GM19023 (cell line): ENCODE results near the gene RAD50.
"Not testable (repeated sequence)": the region's sequence is repeated elsewhere in the genome, so short reads cannot be mapped to it uniquely, and the experiment has no call there.

Experiments
- ATAC-seq: cut with Tn5 transposase; IDR thresholded peaks from one replicate; pipeline ENCODE4 v1.9.1; 2021; ENCODE audit warnings: mild to moderate bottlenecking, moderate library complexity; ENCODE audit not compliant: unreplicated experiment

RAD50 gene

GRCh38 chr5:132556763-132557477 is at the start of gene RAD50:
Gene RAD50, plus strand, starts transcription at chr5:132556977. Its CDS starts 348 bp downstream, at chr5:132557325.
- peak; percentile 93 for ATAC-seq

DNA sequence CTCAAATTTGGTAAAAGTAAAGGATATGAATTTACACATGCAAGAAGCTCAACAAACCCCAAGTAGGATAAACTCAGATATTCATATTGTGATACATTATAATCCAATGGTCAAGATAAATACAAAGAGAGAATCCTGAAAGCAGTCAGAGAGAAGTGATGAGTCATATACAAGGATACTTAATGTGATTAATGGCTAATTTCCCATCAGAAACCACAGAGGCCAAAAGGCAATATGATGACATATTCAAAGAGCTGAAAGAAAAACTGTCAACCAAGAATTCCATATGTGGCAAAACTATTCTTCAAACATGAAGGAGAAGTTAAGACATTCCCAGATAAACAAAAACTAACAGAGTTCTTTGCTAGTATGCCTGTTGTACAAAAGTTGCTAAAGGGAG is 46.7 kb upstream of the RAD50 start:
- no peak for ATAC-seq

- ATAC-seq: not testable (repeated sequence)
These were observed 43.0 kb upstream of the RAD50 start for GRCh38 chr5:132513618-132514336.

DNA sequence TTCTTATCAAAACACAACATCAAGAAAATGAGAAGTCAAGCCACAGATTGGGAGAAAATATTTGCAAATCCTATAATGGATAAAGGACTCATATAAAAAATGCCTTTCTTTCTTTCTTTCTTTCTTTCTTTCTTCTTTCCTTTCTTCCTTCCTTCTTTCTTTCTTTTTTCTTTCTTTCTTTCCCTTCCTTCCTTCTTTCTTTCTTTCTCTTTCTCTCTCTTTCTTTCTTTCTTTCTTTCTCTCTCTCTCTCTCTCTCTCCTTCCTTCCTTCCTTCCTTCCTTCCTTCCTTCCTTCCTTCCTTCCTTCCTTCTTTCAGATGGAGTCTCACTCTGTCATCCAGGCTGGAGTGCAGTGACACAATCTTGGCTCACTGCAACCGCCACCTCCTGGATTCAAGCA is 34.7 kb upstream of the RAD50 start:
- not testable (repeated sequence) for ATAC-seq

DNA sequence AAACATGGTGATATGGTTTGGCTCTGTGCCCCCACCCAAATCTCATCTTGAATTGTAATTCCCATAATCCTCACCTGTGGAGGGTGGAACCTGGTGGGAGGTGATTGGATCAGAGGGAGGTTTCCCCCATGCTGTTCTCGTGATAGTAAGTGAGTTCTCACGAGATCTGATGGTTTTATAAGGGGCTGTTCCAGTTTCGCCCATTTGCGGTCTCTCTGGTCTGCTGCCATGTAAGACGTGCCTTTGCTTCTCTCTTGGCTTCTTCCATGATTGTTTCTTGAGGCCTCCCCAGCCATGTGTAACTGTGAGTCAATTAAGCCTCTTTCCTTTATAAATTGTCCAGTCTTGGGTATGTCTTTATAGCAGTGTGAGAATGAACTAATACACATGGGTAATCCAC is 31.9 kb upstream of the RAD50 start:
- ATAC-seq: not testable (repeated sequence)

GRCh38 chr5:132525299-132525724 is 31.5 kb upstream of the RAD50 start:
- ATAC-seq: peak; percentile 67

DNA sequence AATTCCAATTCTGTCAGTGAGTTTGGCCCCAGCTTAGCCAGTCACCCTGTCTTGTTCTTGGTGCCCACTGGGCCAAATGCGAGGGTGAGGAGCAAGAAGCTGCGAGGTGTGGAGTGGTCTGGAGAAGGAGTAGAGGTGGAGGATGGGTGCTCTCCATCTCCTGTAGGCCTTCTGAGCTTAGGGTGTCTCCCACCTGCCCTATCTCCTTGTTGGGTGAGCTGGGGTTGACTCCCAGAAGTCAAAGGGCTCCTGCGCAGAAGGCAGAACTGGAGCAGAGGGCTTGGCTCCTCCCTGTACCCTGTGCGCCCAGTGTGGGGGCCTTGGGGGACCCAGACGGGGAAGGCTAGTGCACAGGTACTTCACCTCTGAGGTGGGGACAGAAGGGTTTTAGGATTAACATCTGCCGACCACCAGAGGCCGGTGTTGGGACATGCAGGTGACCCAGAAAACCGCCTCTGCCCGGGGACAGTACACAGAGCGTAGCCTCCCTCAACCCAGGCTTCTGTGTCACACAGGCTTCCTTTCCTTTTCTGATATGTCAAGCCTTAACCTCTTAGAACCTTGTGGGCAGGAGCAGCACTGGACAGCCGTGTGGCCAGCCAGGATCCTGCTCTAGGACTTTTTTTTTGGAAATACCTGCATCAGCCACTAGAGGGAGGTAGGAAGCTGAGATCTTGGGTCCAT is 30.3 kb upstream of the RAD50 start:
- no peak for ATAC-seq

DNA sequence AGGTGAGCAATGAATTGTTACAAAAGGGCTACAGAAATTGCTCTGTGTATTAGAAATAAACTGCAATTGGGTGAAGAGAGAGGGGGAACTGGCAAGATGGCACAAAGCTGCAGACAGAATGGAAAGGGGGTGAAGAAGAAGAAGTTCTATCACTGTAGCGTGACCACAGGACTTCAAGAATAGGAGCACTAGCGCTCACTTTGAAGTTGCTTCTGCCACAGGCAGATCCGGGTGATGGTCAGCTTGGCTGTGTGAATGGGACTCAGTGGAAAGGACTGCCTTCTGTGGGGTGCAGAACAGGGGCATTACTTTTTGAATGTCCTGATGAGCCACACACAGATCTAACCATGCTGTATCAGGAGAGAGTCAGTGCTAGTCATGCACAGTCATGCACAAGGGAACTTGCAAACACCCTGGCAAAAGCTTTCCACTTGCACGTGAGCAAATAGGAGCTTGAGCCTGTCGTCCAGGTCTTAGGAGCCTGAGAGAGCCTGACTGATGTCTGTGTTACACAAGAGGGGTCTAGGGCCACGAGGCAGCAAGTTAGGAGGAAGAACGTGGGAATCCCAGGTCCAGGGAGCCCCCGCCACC is 29.7 kb upstream of the RAD50 start:
- no peak for ATAC-seq

GRCh38 chr5:132528021-132528420 is 28.8 kb upstream of the RAD50 start:
- ATAC-seq: no peak

DNA sequence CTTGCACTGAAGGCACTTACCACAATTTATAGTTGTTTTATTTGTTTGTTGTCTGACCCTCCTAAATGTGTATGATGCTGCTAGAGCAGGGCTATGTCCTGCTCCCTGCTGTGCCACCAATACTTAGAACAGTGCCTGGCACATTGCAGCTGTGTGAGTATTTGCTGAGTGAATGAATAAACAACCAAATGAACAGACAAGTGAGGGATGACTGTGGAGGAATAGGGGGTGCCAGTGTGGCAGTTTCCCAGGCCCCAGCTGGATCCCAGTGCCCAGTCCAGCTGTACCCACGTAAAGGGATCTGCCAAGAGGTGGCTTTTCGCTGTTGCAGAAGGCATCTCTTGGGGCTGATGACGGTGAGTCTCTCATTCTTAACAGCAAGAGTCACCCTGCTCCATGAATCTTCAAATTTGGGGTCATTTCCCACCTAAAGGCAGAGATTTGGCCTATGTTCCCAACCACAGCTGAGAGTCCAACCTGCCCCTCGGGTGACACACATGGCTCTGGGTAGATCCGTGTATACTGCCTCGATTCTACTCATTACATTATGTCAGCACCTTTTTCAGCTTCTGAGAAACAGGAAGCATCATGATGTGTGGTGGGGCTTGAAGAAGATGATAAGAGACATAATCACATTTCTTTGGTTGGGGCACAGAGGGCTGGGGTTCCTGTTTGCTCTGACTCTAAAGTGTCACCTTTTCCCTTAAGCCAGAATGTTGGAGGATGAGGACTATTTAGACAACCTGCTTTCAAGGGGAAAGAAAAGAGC is 27.7 kb upstream of the RAD50 start:
- no peak for ATAC-seq

GRCh38 chr5:132530946-132531345 is 25.8 kb upstream of the RAD50 start:
- no peak for ATAC-seq

DNA sequence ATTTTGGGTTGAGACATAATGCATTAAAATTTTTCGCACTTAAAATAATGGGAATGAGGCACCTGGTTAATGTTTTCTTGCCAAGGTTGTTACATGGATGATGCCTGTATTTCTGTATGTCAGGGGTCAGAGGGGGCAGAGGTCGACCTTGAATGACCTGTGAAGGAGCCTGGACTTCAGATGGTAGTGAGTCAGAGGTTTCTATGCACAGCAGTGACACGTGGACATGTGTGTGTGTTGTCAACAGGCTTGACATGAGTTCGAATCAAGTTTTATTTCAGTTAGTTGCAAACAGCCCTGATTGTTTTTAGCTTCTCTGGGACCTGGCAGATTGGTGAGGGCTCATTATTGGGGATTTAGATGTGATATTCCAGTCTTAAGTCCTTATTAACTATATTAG is 17.1 kb upstream of the RAD50 start:
- no peak for ATAC-seq

DNA sequence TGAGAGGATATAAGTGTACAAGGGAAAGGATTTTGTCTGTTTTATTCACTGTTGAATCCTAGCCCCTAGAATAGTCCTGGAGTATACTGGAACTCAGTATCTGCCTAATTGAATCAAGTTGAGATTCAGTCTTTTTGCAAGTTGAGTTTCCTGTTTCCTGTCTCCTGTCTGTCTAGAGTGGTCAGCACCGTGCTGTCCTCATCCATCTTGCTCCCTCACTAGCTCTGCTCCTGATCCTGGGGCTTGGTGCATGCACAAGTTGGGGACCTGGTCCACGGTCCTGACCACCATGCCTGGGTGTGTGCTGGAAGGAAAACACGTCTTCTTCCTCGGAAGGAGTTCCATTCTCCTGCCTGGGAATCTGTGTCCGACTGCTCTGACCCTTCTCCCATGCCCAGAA is 16.6 kb upstream of the RAD50 start:
- ATAC-seq: no peak

GRCh38 chr5:132540764-132541163 is 16.0 kb upstream of the RAD50 start:
- ATAC-seq: no peak

- ATAC-seq: no peak
These were observed 13.1 kb upstream of the RAD50 start, which contains the start of gene IL5 for GRCh38 chr5:132543472-132544201. Gene IL5, minus strand, starts transcription at chr5:132543522. Its CDS starts 44 bp downstream, at chr5:132543478.

DNA sequence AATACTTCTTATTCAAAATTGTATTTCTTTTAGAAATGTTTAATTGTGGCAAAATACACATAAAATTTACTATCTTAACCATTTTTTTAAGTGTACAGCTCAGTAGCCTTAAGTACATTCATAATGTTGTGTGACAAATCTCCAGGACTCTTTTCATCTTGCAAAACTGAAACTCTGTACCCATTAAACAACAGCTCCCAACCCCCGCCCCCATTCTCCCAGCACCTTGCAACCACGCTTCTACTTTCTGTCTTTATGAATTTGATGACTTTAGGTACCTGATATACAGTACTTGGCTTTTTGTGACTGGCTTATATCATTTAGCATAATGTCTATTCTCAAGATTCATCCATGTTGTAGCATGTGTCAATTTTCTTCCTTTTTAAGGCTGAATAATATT is 10.7 kb upstream of the RAD50 start:
- ATAC-seq: no peak

GRCh38 chr5:132547269-132547668 is 9.5 kb upstream of the RAD50 start:
- ATAC-seq: no peak

DNA sequence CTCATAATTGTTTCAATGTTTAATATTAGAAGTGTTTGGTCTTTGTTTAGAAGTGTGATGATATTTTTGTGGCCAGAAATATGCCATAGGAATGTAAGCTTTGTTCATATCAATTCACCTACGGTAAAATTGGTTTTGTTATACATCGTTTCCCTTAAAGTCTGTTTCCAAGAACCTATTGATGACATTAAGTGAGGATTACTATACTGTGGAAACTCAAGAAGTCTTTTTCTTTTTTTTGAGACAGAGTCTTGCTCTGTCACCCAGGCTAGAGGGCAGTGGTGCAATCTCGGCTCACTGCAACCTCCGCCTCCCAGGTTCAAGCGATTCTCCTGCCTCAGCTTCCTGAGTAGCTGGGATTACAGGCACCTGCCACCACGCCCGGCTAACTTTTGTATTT is 7.9 kb upstream of the RAD50 start:
- not testable (repeated sequence) for ATAC-seq

- ATAC-seq: no peak
These were observed 7.2 kb upstream of the RAD50 start for GRCh38 chr5:132549576-132549975.
